Esophagus (tissue), 2 donors: ENCODE data around the gene HCAR2. TPM values are rescaled to one million over a fixed set of nuclear protein-coding genes. Genes with fewer than 3 reads are reported as not detected.

Source experiments
- polyA plus RNA-seq, 2 donors: library from polyadenylated mRNA; stranded (reverse); fragments of 200-250 nt; gene quantifications; one replicate each; pipeline ENCODE4 v1.2.3, GENCODE V29; 2013
- donor health status: healthy with polysubstance abuse.
- donor health status: Bipolar disorder and iron deficiency.

The HCAR2 gene
- polyA plus RNA-seq, 2 donors = 35.6 to 53.2 TPM

Other genes with a start within 250 kb of the HCAR2 start
- gene ZCCHC8, start 202.4 kb downstream of the HCAR2 start, polyA plus RNA-seq = 10 to 100 TPM; 15.4 to 27.6 TPM
- 10 to 100 TPM; 44.0 to 49.8 TPM for gene RSRC2, start 176.4 kb downstream of the HCAR2 start, polyA plus RNA-seq
- 10 to 100 TPM in 1 of 2 donors, 1 to 10 TPM in 1; 9.6 to 22.9 TPM for gene KNTC1, start 176.1 kb downstream of the HCAR2 start, polyA plus RNA-seq
- gene HCAR3, start 13.5 kb upstream of the HCAR2 start, polyA plus RNA-seq = 10 to 100 TPM in 1 of 2 donors, 1 to 10 TPM in 1; 7.5 to 10.2 TPM
- under 1 TPM; 0.15 to 0.18 TPM for gene HCAR1, start 27.5 kb upstream of the HCAR2 start, polyA plus RNA-seq
- gene DENR, start 49.5 kb upstream of the HCAR2 start, polyA plus RNA-seq = 10 to 100 TPM; 24.2 to 27.6 TPM
- gene CCDC62, start 71.2 kb upstream of the HCAR2 start, polyA plus RNA-seq = under 1 TPM; 0.02 to 0.04 TPM
- gene HIP1R, start 132.1 kb upstream of the HCAR2 start, polyA plus RNA-seq = 10 to 100 TPM; 23.1 to 32.7 TPM
- gene VPS37B, start 192.8 kb upstream of the HCAR2 start, polyA plus RNA-seq = 10 to 100 TPM; 50.2 to 81.4 TPM